KMS-11 (cell line): Measurements from ENCODE around the gene CYSTM1.
A peak's percentile ranks its signal among the peaks of the same experiment; 100 is the strongest.

ENCODE experiments used
- H2AFZ ChIP-seq: fragments of 200-600 bp; sonication (generic); 2 replicates; pipeline ENCODE4 v1.6.1; 2016; ENCODE audit warnings: antibody characterized with exemption, mixed run types, low read depth
- H3K27ac ChIP-seq: fragments of 200-600 bp; sonication (generic); 2 replicates; pipeline ENCODE4 v1.6.1; 2016; ENCODE audit warnings: mild to moderate bottlenecking, mixed run types
- H3K27me3 ChIP-seq: fragments of 200-600 bp; sonication (generic); 2 replicates; pipeline ENCODE4 v1.6.1; 2017; ENCODE audit warnings: mild to moderate bottlenecking, low read depth, mixed run types, moderate library complexity; ENCODE audit not compliant: insufficient read depth
- H3K36me3 ChIP-seq: fragments of 200-600 bp; sonication (generic); 2 replicates; pipeline ENCODE4 v1.6.1; 2017; ENCODE audit warnings: mild to moderate bottlenecking, mixed run types; ENCODE audit not compliant: insufficient read depth
- H3K4me1 ChIP-seq: fragments of 200-600 bp; sonication (generic); 2 replicates; pipeline ENCODE4 v1.6.1; 2016; ENCODE audit warnings: mild to moderate bottlenecking, low read depth, mixed run types; ENCODE audit not compliant: poor library complexity, severe bottlenecking
- H3K4me2 ChIP-seq: fragments of 200-600 bp; sonication (generic); 2 replicates; pipeline ENCODE4 v1.7.0; 2016; ENCODE audit warnings: mild to moderate bottlenecking, mixed run types
- H3K4me3 ChIP-seq: fragments of 200-600 bp; sonication (generic); IDR thresholded peaks from 2 replicates; pipeline ENCODE4 v1.6.1; 2017; ENCODE audit warnings: low read depth, low read length, mixed read lengths; ENCODE audit not compliant: insufficient read depth
- H3K79me2 ChIP-seq: fragments of 200-600 bp; sonication (generic); 2 replicates; pipeline ENCODE4 v1.6.1; 2016; ENCODE audit warnings: low read depth, mixed run types; ENCODE audit not compliant: insufficient read depth
- H3K9ac ChIP-seq: fragments of 200-600 bp; sonication (generic); 2 replicates; pipeline ENCODE4 v1.6.1; 2016; ENCODE audit warnings: mild to moderate bottlenecking, mixed run types
- H4K20me1 ChIP-seq: fragments of 200-600 bp; sonication (generic); 2 replicates; pipeline ENCODE4 v1.6.1; 2016; ENCODE audit warnings: mild to moderate bottlenecking, mixed run types; ENCODE audit not compliant: insufficient read depth
- TF ChIP-seq, protein P1 (sequence below): fragments of 200-600 bp; sonication (generic); conservative IDR thresholded peaks from 2 replicates; pipeline ENCODE4 v1.6.1; 2017; ENCODE audit warnings: low read depth, mild to moderate bottlenecking, antibody characterized with exemption, low read length, moderate library complexity, mixed read lengths

CYSTM1 gene

GRCh38 chr5:140205216-140205615 is 30.2 kb downstream of the CYSTM1 start:
- no peaks in the 10 kb centered on the region for H3K27me3 ChIP-seq
- H3K9ac ChIP-seq = no peak overlapping the region
- H3K36me3 ChIP-seq = no peaks in the 10 kb centered on the region
- H3K4me1 ChIP-seq = peaks cover 15% of the 10 kb centered on the region
- no peak overlapping the region for H3K27ac ChIP-seq
- no peaks in the 10 kb centered on the region for H4K20me1 ChIP-seq
- no peak overlapping the region for H2AFZ ChIP-seq
- no peak overlapping the region for H3K4me2 ChIP-seq
- H3K79me2 ChIP-seq = no peaks in the 10 kb centered on the region
- TF ChIP-seq, protein P1, sequence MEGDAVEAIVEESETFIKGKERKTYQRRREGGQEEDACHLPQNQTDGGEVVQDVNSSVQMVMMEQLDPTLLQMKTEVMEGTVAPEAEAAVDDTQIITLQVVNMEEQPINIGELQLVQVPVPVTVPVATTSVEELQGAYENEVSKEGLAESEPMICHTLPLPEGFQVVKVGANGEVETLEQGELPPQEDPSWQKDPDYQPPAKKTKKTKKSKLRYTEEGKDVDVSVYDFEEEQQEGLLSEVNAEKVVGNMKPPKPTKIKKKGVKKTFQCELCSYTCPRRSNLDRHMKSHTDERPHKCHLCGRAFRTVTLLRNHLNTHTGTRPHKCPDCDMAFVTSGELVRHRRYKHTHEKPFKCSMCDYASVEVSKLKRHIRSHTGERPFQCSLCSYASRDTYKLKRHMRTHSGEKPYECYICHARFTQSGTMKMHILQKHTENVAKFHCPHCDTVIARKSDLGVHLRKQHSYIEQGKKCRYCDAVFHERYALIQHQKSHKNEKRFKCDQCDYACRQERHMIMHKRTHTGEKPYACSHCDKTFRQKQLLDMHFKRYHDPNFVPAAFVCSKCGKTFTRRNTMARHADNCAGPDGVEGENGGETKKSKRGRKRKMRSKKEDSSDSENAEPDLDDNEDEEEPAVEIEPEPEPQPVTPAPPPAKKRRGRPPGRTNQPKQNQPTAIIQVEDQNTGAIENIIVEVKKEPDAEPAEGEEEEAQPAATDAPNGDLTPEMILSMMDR = no peak
- no peak overlapping the region for H3K4me3 ChIP-seq

- Histone ChIP-seq H3K27me3 (no peaks in the 10 kb centered on the region), H4K20me1 (no peaks in the 10 kb centered on the region), H3K4me3 (no peak overlapping the region), H3K4me1 (peaks cover 15% of the 10 kb centered on the region), H2AFZ (no peak overlapping the region), H3K79me2 (no peaks in the 10 kb centered on the region), H3K27ac (no peak overlapping the region), H3K9ac (no peak overlapping the region), H3K4me2 (no peak overlapping the region), H3K36me3 (no peaks in the 10 kb centered on the region)
- TF ChIP-seq, protein P1 = no peak
Observed at GRCh38 chr5:140205952-140206351, 31.0 kb downstream of the CYSTM1 start.

DNA sequence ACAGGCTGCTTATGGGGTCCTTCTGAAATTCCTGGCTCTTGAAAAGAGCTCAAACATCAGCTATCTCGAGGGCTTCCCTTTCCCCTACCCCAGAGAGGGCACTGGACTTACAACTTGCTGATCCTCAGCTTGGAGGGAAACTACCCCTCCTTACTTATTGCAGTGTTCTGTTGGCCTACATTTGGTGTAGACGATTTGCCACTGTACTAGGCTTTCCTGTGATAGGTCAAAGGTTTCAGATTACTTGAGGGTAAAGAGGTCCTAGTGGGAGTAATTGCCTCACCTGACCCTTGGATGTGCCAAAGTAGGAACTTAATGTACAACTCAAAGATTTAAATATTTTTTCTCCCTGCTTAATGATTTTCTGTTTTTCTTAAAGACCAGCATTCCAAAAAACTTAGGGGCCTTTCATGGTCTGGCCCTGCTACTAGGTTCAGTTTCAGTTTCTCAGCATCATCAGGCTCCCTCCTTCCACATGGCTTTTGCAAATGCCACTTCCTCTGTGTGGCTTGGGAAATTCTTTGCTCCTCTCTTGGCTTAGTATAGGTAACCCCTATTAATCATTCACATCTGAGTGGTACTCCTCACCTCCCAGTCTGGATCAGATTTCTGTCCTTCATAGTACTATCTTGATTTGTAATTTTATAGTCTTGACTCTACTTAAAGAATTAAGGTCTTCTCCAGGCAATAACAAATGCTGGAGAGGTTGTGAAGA is 32.4 kb downstream of the CYSTM1 start:
- Histone ChIP-seq H3K36me3 (no peaks in the 10 kb centered on the region), H2AFZ (no peak overlapping the region), H3K4me2 (peak overlapping the region; percentile 41), H3K27ac (peak overlapping the region; percentile 9; the same call in 1 of the 2 replicates), H3K4me3 (no peak overlapping the region), H3K27me3 (no peaks in the 10 kb centered on the region), H4K20me1 (no peaks in the 10 kb centered on the region), H3K9ac (no peak overlapping the region), H3K4me1 (peaks cover 15% of the 10 kb centered on the region), H3K79me2 (no peaks in the 10 kb centered on the region)
- TF ChIP-seq, protein P1 = no peak

GRCh38 chr5:140208065-140208464 is 33.1 kb downstream of the CYSTM1 start:
- no peak overlapping the region; the same call in 1 of the 2 replicates for H3K4me2 ChIP-seq
- no peaks in the 10 kb centered on the region for H3K79me2 ChIP-seq
- H3K9ac ChIP-seq = no peak overlapping the region
- no peak overlapping the region for H3K4me3 ChIP-seq
- H2AFZ ChIP-seq = no peak overlapping the region
- no peaks in the 10 kb centered on the region; the same call in 1 of the 2 replicates for H3K27me3 ChIP-seq
- H4K20me1 ChIP-seq = no peaks in the 10 kb centered on the region
- H3K27ac ChIP-seq = no peak overlapping the region
- TF ChIP-seq, protein P1 = no peak
- H3K4me1 ChIP-seq = peaks cover 16% of the 10 kb centered on the region
- H3K36me3 ChIP-seq = no peaks in the 10 kb centered on the region
